ENCODE results near the gene KL. TPM values are rescaled to one million over a fixed set of nuclear protein-coding genes. Genes with fewer than 3 reads are reported as not detected.

Gene KL
- 2.0 and 2.4 TPM in 2 replicates for total RNA-seq

DNA sequence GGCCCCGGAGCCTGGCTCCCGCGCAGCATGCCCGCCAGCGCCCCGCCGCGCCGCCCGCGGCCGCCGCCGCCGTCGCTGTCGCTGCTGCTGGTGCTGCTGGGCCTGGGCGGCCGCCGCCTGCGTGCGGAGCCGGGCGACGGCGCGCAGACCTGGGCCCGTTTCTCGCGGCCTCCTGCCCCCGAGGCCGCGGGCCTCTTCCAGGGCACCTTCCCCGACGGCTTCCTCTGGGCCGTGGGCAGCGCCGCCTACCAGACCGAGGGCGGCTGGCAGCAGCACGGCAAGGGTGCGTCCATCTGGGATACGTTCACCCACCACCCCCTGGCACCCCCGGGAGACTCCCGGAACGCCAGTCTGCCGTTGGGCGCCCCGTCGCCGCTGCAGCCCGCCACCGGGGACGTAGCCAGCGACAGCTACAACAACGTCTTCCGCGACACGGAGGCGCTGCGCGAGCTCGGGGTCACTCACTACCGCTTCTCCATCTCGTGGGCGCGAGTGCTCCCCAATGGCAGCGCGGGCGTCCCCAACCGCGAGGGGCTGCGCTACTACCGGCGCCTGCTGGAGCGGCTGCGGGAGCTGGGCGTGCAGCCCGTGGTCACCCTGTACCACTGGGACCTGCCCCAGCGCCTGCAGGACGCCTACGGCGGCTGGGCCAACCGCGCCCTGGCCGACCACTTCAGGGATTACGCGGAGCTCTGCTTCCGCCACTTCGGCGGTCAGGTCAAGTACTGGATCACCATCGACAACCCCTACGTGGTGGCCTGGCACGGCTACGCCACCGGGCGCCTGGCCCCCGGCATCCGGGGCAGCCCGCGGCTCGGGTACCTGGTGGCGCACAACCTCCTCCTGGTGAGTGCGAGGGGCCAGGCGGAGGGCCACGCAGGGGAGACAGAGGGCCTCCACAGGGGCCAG lies at the start of gene KL:
Gene KL, plus strand, starts transcription at position 10 of the 909 bp plus-strand sequence. Its CDS starts 18 bp downstream, at position 28.
- Histone ChIP-seq H3K4me3 (ENCODE audit: low read depth, low read length) (peak within 1 kb of the TSS; percentile 36), H3K36me3 (ENCODE audit: control insufficient read depth, insufficient read depth, low read length) (no peaks in the 10 kb centered on the region), H3K27me3 (ENCODE audit: control insufficient read depth, insufficient read depth, low read length) (peaks cover 17% of the 10 kb centered on the region)
- no peak for DNase-seq (ENCODE audit: low read depth)
- TF ChIP-seq, protein P1, sequence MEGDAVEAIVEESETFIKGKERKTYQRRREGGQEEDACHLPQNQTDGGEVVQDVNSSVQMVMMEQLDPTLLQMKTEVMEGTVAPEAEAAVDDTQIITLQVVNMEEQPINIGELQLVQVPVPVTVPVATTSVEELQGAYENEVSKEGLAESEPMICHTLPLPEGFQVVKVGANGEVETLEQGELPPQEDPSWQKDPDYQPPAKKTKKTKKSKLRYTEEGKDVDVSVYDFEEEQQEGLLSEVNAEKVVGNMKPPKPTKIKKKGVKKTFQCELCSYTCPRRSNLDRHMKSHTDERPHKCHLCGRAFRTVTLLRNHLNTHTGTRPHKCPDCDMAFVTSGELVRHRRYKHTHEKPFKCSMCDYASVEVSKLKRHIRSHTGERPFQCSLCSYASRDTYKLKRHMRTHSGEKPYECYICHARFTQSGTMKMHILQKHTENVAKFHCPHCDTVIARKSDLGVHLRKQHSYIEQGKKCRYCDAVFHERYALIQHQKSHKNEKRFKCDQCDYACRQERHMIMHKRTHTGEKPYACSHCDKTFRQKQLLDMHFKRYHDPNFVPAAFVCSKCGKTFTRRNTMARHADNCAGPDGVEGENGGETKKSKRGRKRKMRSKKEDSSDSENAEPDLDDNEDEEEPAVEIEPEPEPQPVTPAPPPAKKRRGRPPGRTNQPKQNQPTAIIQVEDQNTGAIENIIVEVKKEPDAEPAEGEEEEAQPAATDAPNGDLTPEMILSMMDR (IDR thresholded peaks at IDR 0.05; ENCODE audit: insufficient read depth, low read length, poor library complexity, severe bottlenecking) = peak; percentile 8

DNA sequence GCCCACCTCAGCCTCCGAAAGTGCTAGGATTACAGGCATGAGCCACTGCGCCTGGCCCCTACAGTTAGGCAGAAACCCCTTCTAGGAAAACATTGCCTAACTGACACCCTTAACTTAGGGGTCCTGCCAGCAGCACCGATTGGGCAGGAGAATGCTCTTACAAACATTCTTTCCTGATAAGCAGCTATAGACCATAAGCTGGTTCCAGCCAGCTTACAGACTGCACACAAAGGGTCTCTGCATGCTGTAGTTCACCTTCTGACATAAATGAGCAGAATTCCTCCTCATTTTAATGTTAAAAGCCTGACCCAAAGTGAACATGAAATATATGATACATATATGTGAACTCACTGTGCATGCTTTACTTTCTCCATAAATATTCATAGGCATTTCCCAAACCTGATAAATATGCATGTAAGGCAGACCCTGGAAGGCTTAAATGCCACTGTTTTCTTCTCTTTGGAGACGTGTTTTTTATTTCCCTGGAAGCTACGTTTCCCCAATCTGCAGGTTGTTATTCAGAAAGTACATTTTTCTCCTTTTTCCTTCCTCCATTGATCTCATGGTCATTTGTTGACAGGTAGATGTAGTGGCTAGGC lies 48.5 kb upstream of the KL start:
- no peak overlapping the region for H3K4me3 ChIP-seq (ENCODE audit: low read depth, low read length)
- DNase-seq (ENCODE audit: low read depth) = no peak
- no peaks in the 10 kb centered on the region for H3K27me3 ChIP-seq (ENCODE audit: control insufficient read depth, insufficient read depth, low read length)
- no peaks in the 10 kb centered on the region for H3K36me3 ChIP-seq (ENCODE audit: control insufficient read depth, insufficient read depth, low read length)
- TF ChIP-seq, protein P1 (IDR thresholded peaks at IDR 0.05; ENCODE audit: insufficient read depth, low read length, poor library complexity, severe bottlenecking) = no peak

DNA sequence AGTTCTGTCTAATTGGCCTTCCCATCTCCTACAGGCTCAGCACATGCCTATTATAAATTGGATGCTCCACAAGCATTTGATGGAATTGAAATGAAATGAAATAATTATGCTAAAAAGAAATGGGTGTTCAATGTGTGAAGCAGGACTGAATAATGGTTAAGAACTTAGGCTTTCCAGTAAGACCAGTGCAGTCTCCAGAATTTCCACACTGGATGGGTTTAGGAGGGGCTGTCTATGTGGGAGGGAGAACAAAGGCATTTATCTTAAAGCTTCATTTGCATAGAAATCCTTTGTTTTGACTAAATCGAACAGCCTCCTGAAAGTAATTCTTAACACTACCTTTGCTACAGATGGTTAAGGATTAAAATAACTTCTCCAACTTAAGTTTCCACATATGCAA lies 47.9 kb upstream of the KL start:
- Histone ChIP-seq H3K4me3 (ENCODE audit: low read depth, low read length) (no peak overlapping the region), H3K27me3 (ENCODE audit: control insufficient read depth, insufficient read depth, low read length) (no peaks in the 10 kb centered on the region), H3K36me3 (ENCODE audit: control insufficient read depth, insufficient read depth, low read length) (no peaks in the 10 kb centered on the region)
- TF ChIP-seq, protein P1 (IDR thresholded peaks at IDR 0.05; ENCODE audit: insufficient read depth, low read length, poor library complexity, severe bottlenecking) = no peak
- DNase-seq (ENCODE audit: low read depth) = no peak

DNA sequence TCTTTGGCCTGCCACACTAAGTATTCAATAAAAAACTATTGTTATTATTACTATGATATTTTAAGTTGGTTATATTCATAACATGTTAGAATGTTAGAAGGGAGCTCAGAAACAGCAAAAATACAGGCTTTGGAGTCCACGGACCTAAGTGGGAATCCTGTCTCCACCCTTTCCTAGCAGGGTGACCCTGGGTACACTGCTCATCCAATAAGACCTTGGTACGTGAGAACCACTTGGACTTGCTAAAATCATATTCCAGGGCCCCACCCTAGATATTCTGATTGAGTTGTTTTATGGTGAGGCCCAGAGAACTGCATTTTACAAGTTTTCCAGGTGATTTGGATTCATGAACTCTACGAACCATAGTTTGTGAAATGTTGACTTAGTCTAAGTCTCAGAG lies 47.4 kb upstream of the KL start:
- Histone ChIP-seq H3K27me3 (ENCODE audit: control insufficient read depth, insufficient read depth, low read length) (no peaks in the 10 kb centered on the region), H3K36me3 (ENCODE audit: control insufficient read depth, insufficient read depth, low read length) (no peaks in the 10 kb centered on the region), H3K4me3 (ENCODE audit: low read depth, low read length) (no peak overlapping the region)
- no peak for DNase-seq (ENCODE audit: low read depth)
- TF ChIP-seq, protein P1 (IDR thresholded peaks at IDR 0.05; ENCODE audit: insufficient read depth, low read length, poor library complexity, severe bottlenecking) = no peak

DNA sequence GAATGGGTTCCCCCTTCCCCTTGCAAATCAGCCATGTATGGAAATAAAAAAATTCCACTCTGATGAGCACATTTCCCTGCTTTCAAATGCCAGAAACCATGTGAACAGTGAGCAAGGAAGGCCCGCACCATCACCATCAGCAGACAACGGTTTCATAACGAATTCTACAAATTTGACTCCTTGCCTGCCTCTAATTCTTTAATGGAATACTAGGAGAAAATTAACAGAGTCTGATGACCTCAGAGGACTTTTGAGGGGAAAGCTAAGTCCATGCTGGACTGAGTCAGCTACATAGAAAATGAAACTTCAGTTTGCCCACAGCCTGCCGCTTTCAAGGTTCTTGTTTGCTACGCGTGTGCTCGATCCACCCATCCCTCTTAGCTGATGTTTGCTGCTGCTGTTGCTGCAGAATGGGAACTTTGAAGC lies 46.7 kb upstream of the KL start:
- TF ChIP-seq, protein P1 (IDR thresholded peaks at IDR 0.05; ENCODE audit: insufficient read depth, low read length, poor library complexity, severe bottlenecking) = no peak
- Histone ChIP-seq H3K27me3 (ENCODE audit: control insufficient read depth, insufficient read depth, low read length) (no peaks in the 10 kb centered on the region), H3K4me3 (ENCODE audit: low read depth, low read length) (no peak overlapping the region), H3K36me3 (ENCODE audit: control insufficient read depth, insufficient read depth, low read length) (no peaks in the 10 kb centered on the region)
- DNase-seq (ENCODE audit: low read depth) = peak; percentile 60

Measured in kidney epithelial cell (primary cell).